Panc1 (cell line): Measurements from ENCODE around the gene ORM1.

Experiments used
- POLR2AphosphoS5 ChIP-seq: IDR thresholded peaks from 2 replicates; pipeline ENCODE4 v1.6.1; 2012; ENCODE audit warnings: mild to moderate bottlenecking, low read depth, low read length, moderate library complexity
- REST ChIP-seq, 2 experiments: IDR thresholded peaks; 2 replicates each; pipeline ENCODE4 v1.6.1; 2011 to 2012; ENCODE audit warnings: low read depth in 2 of 2, control low read depth in 1 of 2, low read length in 1 of 2, mild to moderate bottlenecking in 1 of 2, moderate library complexity in 1 of 2; ENCODE audit not compliant: insufficient read depth in 1 of 2
- SIN3A ChIP-seq: IDR thresholded peaks from 2 replicates; pipeline ENCODE4 v1.6.1; 2012; ENCODE audit warnings: low read depth, mild to moderate bottlenecking, low read length, moderate library complexity, borderline replicate concordance; ENCODE audit not compliant: insufficient read depth
- TCF7L2 ChIP-seq: IDR thresholded peaks from 2 replicates; pipeline ENCODE4 v1.6.1; 2011; ENCODE audit warnings: mild to moderate bottlenecking, low read depth, low read length, inconsistent platforms
- TF ChIP-seq, protein P1 (sequence below): fragments of 450-650 bp; IDR thresholded peaks from 2 replicates; pipeline ENCODE4 v1.5.1; 2017; ENCODE audit warnings: mild to moderate bottlenecking

GRCh38 chr9:114304416-114305188 is 18.3 kb upstream of the ORM1 start:
- TF ChIP-seq, protein P1, sequence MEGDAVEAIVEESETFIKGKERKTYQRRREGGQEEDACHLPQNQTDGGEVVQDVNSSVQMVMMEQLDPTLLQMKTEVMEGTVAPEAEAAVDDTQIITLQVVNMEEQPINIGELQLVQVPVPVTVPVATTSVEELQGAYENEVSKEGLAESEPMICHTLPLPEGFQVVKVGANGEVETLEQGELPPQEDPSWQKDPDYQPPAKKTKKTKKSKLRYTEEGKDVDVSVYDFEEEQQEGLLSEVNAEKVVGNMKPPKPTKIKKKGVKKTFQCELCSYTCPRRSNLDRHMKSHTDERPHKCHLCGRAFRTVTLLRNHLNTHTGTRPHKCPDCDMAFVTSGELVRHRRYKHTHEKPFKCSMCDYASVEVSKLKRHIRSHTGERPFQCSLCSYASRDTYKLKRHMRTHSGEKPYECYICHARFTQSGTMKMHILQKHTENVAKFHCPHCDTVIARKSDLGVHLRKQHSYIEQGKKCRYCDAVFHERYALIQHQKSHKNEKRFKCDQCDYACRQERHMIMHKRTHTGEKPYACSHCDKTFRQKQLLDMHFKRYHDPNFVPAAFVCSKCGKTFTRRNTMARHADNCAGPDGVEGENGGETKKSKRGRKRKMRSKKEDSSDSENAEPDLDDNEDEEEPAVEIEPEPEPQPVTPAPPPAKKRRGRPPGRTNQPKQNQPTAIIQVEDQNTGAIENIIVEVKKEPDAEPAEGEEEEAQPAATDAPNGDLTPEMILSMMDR: no peak
- TF ChIP-seq POLR2AphosphoS5 (no peak), SIN3A (no peak), REST (IDR thresholded peaks at IDR 0.05; ENCODE audit: insufficient read depth in 1 of 2, low read depth in 2 of 2, low read length in 1 of 2) (no peak), TCF7L2 (no peak)
